ENCODE results near the gene METTL2B.
"Not testable (repeated sequence)": the region's sequence is repeated elsewhere in the genome, so short reads cannot be mapped to it uniquely, and the experiment has no call there.

METTL2B gene

DNA sequence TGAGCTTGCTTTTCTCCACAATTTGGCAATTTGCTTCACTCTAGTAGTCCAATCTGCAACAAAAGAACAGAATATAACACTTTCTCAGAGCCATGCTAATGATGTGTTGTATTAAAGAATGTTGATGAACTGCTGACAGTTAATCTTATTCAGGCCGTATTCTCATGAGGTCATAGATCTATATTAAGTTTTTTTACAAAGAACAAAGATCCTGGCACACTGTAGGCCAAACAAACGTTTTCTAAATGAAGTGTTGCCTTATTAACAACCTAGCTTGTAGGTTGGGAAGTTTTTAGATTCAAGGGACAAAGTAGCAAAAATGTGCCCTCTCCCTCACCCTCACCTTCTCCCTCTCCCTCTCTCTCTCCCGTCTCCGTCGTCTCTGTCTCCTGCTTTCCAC, 14.1 kb upstream of the METTL2B start:
- Mint-ChIP-seq H3K27me3 (no peaks in the 10 kb centered on the region), H3K4me1 (ENCODE audit: low read depth in 2 of 2) (peaks cover 11 to 14% of the 10 kb centered on the region in 2 donors), H3K36me3 (ENCODE audit: insufficient read depth) (peaks cover 4% of the 10 kb centered on the region), H3K4me3 (no peak overlapping the region), H3K9me3 (no peaks in the 10 kb centered on the region), H3K27ac (no peak overlapping the region)
- DNase-seq (no peak), ATAC-seq (replicated peaks) (no peak)

DNA sequence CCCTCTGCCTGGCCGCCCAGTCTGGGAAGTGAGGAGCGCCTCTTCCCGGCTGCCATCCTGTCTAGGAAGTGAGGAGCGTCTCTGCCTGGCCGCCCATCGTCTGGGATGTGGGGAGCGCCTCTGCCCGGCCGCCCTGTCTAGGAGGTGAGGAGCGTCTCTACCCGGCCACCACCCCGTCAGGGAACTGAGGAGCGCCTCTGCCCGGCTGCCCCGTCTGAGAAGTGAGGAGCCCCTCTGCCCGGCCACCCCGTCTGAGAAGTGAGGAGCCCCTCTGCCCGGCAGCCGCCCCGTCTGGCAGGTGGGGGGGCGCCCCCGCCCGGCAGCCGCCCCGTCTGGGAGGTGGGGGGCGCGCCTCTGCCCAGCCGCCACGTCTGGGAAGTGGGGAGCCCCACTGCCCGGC, 13.2 kb upstream of the METTL2B start:
- H3K36me3 Mint-ChIP-seq (ENCODE audit: insufficient read depth); H3K27ac Mint-ChIP-seq; H3K4me3 Mint-ChIP-seq; H3K27me3 Mint-ChIP-seq; H3K9me3 Mint-ChIP-seq; DNase-seq; ATAC-seq (replicated peaks): not testable (repeated sequence)
- H3K4me1 Mint-ChIP-seq (ENCODE audit: low read depth in 2 of 2) = peaks cover 11% of the 10 kb centered on the region in 2 donors

DNA sequence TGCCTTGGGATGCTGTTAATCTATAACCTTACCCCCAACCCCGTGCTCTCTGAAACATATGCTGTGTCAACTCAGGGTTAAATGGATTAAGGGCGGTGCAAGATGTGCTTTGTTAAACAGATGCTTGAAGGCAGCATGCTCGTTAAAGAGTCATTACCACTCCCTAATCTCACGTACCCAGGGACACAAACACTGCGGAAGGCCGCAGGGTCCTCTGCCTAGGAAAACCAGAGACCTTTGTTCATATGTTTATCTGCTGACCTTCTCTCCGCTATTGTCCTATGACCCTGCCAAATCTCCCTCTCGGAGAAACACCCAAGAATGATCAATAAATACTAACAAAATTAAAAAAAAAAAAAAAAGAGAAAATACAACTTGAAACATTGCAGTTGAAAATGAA, 12.6 kb upstream of the METTL2B start:
- H3K4me3 Mint-ChIP-seq; DNase-seq; H3K4me1 Mint-ChIP-seq (ENCODE audit: low read depth in 2 of 2); H3K9me3 Mint-ChIP-seq; ATAC-seq (replicated peaks); H3K36me3 Mint-ChIP-seq (ENCODE audit: insufficient read depth); H3K27me3 Mint-ChIP-seq; H3K27ac Mint-ChIP-seq: not testable (repeated sequence)

DNA sequence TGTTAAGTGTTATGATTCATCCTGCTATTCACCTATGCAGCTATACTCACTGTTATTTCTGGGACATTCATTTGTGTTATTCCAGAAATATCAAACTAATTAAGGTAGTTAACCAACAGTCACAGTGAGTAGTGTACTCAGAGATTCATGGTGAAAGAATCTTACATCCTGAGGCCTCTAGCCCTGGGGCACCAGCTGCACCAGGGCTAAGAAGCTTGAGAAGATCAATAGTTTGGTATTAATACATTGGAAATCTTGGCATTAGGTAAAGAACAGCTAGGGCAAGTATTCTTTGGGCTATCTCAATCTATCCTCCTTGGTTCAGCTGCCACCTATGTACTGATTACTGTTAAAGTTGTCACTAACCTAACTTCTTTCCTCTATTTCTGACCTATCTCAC, 9.7 kb upstream of the METTL2B start:
- ATAC-seq (replicated peaks); DNase-seq; H3K27me3 Mint-ChIP-seq; H3K4me3 Mint-ChIP-seq; H3K27ac Mint-ChIP-seq; H3K9me3 Mint-ChIP-seq; H3K36me3 Mint-ChIP-seq (ENCODE audit: insufficient read depth); H3K4me1 Mint-ChIP-seq (ENCODE audit: low read depth in 2 of 2): not testable (repeated sequence)

DNA sequence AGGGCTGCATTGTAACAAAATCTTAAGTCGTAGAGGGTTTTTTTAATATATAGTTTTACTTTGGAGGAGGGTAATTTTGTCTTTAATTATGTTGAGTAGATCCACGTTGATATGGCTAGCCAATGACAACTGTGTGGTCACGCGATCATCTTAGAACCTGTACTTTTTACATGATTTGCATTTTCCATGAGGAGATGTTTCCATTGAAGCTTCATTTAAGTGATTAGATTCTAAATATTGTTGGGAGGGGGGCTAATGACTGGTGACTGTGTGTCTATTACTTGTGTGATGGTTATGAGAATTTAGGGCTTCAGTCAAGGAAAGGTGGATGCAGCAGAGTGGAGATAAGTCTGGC, 765 bp downstream of the METTL2B start:
- not testable (repeated sequence) for H3K9me3 Mint-ChIP-seq; ATAC-seq (replicated peaks); H3K27me3 Mint-ChIP-seq; DNase-seq
- H3K4me3 Mint-ChIP-seq = peak overlapping the region; percentile 99
- H3K36me3 Mint-ChIP-seq (ENCODE audit: insufficient read depth) = peaks cover 20% of the 10 kb centered on the region
- H3K4me1 Mint-ChIP-seq (ENCODE audit: low read depth in 2 of 2) = peaks cover 16 to 17% of the 10 kb centered on the region in 2 donors
- peak overlapping the region; percentile 96 to 98 for H3K27ac Mint-ChIP-seq

DNA sequence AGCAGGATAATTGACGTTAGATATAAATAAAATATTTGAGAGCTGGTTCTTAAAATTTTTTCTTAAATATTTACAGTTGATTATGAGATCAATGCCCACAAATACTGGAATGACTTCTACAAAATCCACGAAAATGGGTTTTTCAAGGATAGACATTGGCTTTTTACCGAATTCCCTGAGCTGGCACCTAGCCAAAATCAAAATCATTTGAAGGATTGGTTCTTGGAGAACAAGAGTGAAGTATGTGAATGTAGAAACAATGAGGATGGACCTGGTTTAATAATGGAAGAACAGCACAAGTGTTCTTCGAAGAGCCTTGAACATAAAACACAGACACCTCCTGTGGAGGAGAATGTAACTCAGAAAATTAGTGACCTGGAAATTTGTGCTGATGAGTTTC, 2.5 kb downstream of the METTL2B start:
- not testable (repeated sequence) for H3K27ac Mint-ChIP-seq; H3K9me3 Mint-ChIP-seq; H3K27me3 Mint-ChIP-seq; DNase-seq; H3K4me3 Mint-ChIP-seq; ATAC-seq (replicated peaks)
- Mint-ChIP-seq H3K36me3 (ENCODE audit: insufficient read depth) (peaks cover 27% of the 10 kb centered on the region), H3K4me1 (ENCODE audit: low read depth in 2 of 2) (peaks cover 16 to 17% of the 10 kb centered on the region in 2 donors)

DNA sequence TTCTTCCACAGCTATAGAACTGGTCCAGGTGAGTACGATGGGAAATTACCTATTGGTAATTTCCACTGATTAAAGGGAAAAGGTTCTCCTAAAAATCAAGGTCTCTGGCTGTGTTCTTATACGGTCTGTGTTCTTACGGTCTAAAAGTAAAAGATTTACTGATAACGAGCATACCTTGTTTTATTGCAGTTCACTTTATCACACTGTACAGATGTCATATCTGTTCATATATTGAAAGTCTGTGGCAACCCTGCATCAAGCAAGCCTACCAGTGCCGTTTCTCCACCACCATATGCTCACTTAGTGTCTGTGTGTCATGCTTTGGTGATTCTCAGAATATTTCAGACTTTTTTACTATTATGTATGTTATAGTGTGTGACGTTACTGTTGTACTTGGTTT, 11.6 kb downstream of the METTL2B start:
- DNase-seq; H3K4me1 Mint-ChIP-seq (ENCODE audit: low read depth in 2 of 2); H3K9me3 Mint-ChIP-seq; H3K4me3 Mint-ChIP-seq; H3K27ac Mint-ChIP-seq; H3K27me3 Mint-ChIP-seq; ATAC-seq (replicated peaks): not testable (repeated sequence)
- H3K36me3 Mint-ChIP-seq (ENCODE audit: insufficient read depth) = peaks cover 31% of the 10 kb centered on the region

DNA sequence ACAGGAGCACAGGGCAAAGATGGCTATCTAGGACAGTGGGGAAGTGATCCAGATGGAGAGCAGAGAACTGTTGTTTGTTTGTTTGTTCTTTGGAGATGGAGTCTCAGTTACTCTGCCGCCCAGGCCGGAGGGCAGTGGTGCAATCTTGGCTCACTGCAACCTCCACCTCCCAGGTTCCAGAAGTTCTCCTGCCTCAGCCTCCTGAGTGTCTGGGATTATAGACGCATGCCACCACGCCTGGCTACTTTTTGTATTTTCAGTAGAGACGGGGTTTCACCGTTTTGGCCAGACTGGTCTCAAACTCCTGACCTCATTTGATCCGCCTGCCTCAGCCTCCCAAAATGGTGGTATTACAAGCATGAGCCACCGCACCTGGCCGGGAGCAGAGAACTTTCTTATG, 20.9 kb downstream of the METTL2B start:
- DNase-seq = no peak
- Mint-ChIP-seq H3K4me1 (ENCODE audit: low read depth in 2 of 2) (no peaks in the 10 kb centered on the region), H3K9me3 (no peaks in the 10 kb centered on the region), H3K27me3 (no peaks in the 10 kb centered on the region), H3K27ac (no peak overlapping the region), H3K36me3 (ENCODE audit: insufficient read depth) (peaks cover 52% of the 10 kb centered on the region), H3K4me3 (no peak overlapping the region)
- no peak for ATAC-seq (replicated peaks)

DNA sequence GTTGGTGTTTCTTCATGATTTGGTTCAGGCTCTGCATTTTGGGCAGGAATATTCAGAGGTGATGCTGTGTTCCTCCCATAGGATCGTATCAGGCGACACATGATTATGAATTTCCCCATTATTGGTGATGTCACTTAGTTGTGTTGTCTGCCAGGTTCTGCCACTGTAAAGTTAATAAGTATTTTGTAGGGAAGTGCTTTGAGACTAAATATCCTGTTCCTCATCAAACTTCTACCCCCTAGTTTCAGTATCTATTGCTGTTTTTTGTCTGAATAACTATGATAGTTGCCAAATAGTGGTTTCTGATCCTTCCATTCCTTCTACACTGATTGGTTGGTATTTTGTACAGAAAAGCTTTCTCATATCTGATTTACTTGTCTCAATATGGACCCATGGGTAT, 28.9 kb downstream of the METTL2B start:
- DNase-seq; H3K9me3 Mint-ChIP-seq; ATAC-seq (replicated peaks); H3K27ac Mint-ChIP-seq; H3K4me3 Mint-ChIP-seq; H3K27me3 Mint-ChIP-seq: not testable (repeated sequence)
- Mint-ChIP-seq H3K4me1 (ENCODE audit: low read depth in 2 of 2) (peaks cover 20 to 26% of the 10 kb centered on the region in 2 donors), H3K36me3 (ENCODE audit: insufficient read depth) (peaks cover 28% of the 10 kb centered on the region)

DNA sequence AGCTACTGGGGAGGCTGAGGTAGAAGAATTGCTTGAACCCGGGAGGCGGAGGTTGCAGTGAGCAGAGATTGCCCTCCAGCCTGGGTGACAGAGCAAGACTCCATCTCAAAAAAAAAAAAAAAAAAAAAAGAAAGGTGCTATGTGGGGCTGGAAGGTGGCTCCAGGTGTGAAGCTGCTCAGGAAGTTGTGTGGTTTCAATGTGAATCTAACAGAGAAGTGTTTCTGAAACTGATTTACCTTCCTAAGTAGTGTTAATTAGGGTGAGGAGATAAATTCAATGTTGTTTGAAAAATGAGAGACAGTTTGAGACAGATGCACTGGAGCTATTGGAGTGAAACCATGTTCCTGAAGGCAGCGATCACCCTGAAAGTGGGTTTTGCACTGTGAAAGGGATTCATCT, 30.3 kb downstream of the METTL2B start:
- Mint-ChIP-seq H3K4me3 (peak overlapping the region; percentile 22 to 72), H3K4me1 (ENCODE audit: low read depth in 2 of 2) (peaks cover 21 to 29% of the 10 kb centered on the region in 2 donors), H3K27ac (peak overlapping the region; percentile 31 to 86), H3K36me3 (ENCODE audit: insufficient read depth) (peaks cover 15% of the 10 kb centered on the region)
- not testable (repeated sequence) for H3K27me3 Mint-ChIP-seq, H3K9me3 Mint-ChIP-seq
- DNase-seq = peak; percentile 12 to 21 (median 13)
- ATAC-seq (replicated peaks) = peak; percentile 95

DNA sequence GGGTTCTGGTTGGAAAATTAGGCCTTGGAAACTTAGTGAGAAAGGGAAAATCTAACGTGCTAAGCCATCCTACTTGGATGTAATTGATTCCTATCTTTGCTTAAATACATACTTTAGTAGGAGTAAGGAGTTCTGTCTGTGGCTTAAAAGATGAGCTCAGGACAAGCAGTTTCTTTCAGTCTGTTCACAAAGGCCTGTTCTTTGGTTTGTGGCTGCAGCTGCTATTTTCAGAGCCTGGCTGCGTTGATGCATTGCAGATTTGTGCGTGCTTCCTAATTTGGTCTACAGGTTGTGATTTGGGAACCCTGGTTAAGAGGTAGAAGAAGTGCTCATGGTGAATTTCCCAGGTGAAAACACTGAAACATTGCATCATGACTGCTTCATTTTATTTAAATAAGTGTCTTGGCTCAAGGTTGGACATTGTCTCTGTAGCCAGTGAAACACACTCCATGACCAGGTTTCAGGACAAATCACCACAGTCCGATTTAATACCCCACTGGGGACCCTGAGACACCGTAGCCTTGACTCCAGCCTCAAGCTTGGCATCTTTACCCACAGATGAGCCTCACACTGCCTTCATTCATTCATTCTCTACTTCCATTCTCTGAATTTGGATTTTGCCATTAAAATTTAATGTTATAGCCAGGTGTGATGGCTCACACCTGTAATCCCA, 30.9 kb downstream of the METTL2B start:
- not testable (repeated sequence) for H3K27me3 Mint-ChIP-seq, H3K9me3 Mint-ChIP-seq, DNase-seq
- H3K27ac Mint-ChIP-seq = peak overlapping the region; percentile 86 to 91
- peaks cover 21 to 32% of the 10 kb centered on the region in 2 donors for H3K4me1 Mint-ChIP-seq (ENCODE audit: low read depth in 2 of 2)
- peaks cover 11% of the 10 kb centered on the region for H3K36me3 Mint-ChIP-seq (ENCODE audit: insufficient read depth)
- peak overlapping the region; percentile 22 to 72 for H3K4me3 Mint-ChIP-seq
- ATAC-seq (replicated peaks) = peak; percentile 44

DNA sequence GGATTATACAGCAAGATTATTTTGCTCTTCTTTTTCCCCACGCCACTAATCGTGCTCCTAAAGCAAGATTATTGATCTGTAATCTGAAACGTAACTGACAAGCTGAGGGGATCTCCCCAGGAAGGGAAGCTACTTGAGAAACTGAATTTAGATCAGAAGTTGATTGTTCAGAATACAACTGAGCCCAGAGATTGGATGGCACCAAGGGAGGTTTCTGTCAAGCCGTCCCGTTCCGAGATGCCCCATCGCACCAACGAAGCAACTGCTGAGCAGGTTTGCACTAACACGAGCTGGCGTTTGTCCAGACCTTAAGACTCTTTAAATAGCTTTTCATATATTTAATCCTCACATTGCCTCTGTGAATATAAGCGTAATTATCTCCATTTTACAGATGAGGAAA, 35.1 kb downstream of the METTL2B start:
- not testable (repeated sequence) for H3K9me3 Mint-ChIP-seq; H3K27me3 Mint-ChIP-seq; H3K36me3 Mint-ChIP-seq (ENCODE audit: insufficient read depth); ATAC-seq (replicated peaks); DNase-seq; H3K27ac Mint-ChIP-seq
- Mint-ChIP-seq H3K4me3 (peak overlapping the region in 1 of 2 donors; percentile 15), H3K4me1 (ENCODE audit: low read depth in 2 of 2) (peaks cover 17 to 29% of the 10 kb centered on the region in 2 donors)

DNA sequence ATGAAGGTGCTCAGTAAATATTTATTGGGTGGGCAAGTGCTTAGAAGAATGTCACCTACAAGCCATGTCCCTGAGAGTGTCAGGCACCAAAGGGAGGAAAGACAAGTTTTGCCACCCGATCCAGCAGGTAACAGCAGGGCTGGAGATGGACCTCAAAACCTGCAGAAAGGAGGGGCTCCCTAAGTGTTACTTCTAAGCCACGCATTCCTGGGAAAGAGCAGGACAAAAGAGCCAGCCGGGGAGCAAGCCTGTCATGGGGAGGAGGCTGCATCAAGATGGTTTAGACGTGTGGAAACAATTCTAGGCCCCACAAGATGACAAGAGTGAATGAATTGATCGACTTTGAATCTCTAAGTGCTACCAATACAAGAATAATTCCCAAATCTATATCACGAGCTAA, 38.7 kb downstream of the METTL2B start:
- not testable (repeated sequence) for H3K4me3 Mint-ChIP-seq; H3K27me3 Mint-ChIP-seq; H3K36me3 Mint-ChIP-seq (ENCODE audit: insufficient read depth); H3K9me3 Mint-ChIP-seq; ATAC-seq (replicated peaks); DNase-seq
- Mint-ChIP-seq H3K27ac (peak overlapping the region in 1 of 2 donors; percentile 51), H3K4me1 (ENCODE audit: low read depth in 2 of 2) (peaks cover 7 to 14% of the 10 kb centered on the region in 2 donors)

DNA sequence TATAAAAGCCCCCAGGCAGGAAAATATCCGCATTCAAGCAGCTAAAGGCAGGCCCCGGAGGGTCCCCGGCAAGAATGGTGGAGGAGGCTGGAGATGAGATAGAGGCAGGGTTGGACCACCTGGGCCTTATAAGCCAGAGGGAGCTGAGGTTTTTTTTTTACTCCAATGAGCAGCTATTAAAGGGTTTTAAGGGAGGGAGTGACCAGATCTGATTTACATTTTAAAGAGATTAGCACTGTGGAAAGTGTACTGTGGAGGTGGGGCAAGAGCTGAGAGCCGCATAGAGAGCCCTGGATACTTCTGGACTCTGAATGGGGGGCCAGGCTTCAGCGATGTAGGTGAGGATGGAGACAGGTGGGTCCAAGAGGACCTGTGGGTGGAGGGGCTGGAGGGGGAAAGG, 40.5 kb downstream of the METTL2B start:
- not testable (repeated sequence) for H3K36me3 Mint-ChIP-seq (ENCODE audit: insufficient read depth); H3K27ac Mint-ChIP-seq; H3K27me3 Mint-ChIP-seq; ATAC-seq (replicated peaks); H3K4me1 Mint-ChIP-seq (ENCODE audit: low read depth in 2 of 2); DNase-seq; H3K9me3 Mint-ChIP-seq; H3K4me3 Mint-ChIP-seq

Data from effector memory CD8-positive, alpha-beta T cell (primary cell).